GM19467 (cell line): ENCODE results near the gene OTOGL.
"Not testable (repeated sequence)": the region's sequence is repeated elsewhere in the genome, so short reads cannot be mapped to it uniquely, and the experiment has no call there.

Experiments
- ATAC-seq: cut with Tn5 transposase; IDR thresholded peaks from one replicate; pipeline ENCODE4 v1.9.1; 2021; ENCODE audit warnings: mild to moderate bottlenecking, moderate library complexity; ENCODE audit not compliant: unreplicated experiment

Gene OTOGL

GRCh38 chr12:80272387-80272915 is 173.1 kb downstream of the OTOGL start:
- ATAC-seq, result no peak

GRCh38 chr12:80273144-80273543 is 173.8 kb downstream of the OTOGL start:
- ATAC-seq, result no peak

GRCh38 chr12:80277732-80278131 is 178.4 kb downstream of the OTOGL start:
- ATAC-seq, result no peak

- no peak for ATAC-seq
Measured at GRCh38 chr12:80282226-80282625, 182.9 kb downstream of the OTOGL start.

GRCh38 chr12:80282761-80283160 is 183.4 kb downstream of the OTOGL start:
- no peak for ATAC-seq

- ATAC-seq, result no peak
Measured at GRCh38 chr12:80291108-80291754, 191.9 kb downstream of the OTOGL start.

- peak; percentile 36 for ATAC-seq
Measured at GRCh38 chr12:80293347-80293746, 194.0 kb downstream of the OTOGL start.

GRCh38 chr12:80293759-80294158 is 194.4 kb downstream of the OTOGL start:
- peak; percentile 61 for ATAC-seq

GRCh38 chr12:80299219-80299618 is 199.9 kb downstream of the OTOGL start:
- no peak for ATAC-seq

GRCh38 chr12:80299976-80300375 is 200.6 kb downstream of the OTOGL start:
- ATAC-seq, result peak; percentile 66

- ATAC-seq, result not testable (repeated sequence)
Measured at GRCh38 chr12:80307436-80307835, 208.1 kb downstream of the OTOGL start.

GRCh38 chr12:80313209-80313608 is 213.9 kb downstream of the OTOGL start:
- no peak for ATAC-seq

GRCh38 chr12:80314741-80315140 is 215.4 kb downstream of the OTOGL start:
- ATAC-seq, result no peak

GRCh38 chr12:80316222-80316621 is 216.9 kb downstream of the OTOGL start:
- no peak for ATAC-seq

- ATAC-seq, result no peak
Measured at GRCh38 chr12:80317307-80317706, 218.0 kb downstream of the OTOGL start.

GRCh38 chr12:80317899-80318298 is 218.6 kb downstream of the OTOGL start:
- ATAC-seq, result no peak

- no peak for ATAC-seq
Measured at GRCh38 chr12:80320121-80320678, 220.9 kb downstream of the OTOGL start.

GRCh38 chr12:80321653-80322052 is 222.3 kb downstream of the OTOGL start:
- no peak for ATAC-seq

GRCh38 chr12:80325167-80325959 is 226.0 kb downstream of the OTOGL start:
- no peak for ATAC-seq

- ATAC-seq, result no peak
Measured at GRCh38 chr12:80332827-80333226, 233.5 kb downstream of the OTOGL start.

GRCh38 chr12:80352474-80352873 is 253.1 kb downstream of the OTOGL start:
- ATAC-seq, result no peak

GRCh38 chr12:80353254-80353653 is 253.9 kb downstream of the OTOGL start:
- ATAC-seq, result no peak
